AG09319 (cell line): ENCODE measurements around the gene PHF3.

Source experiments
- DNase-seq: peaks from one replicate; pipeline ENCODE4 v3.0.0-alpha.2; 2010; ENCODE audit warnings: low read depth; ENCODE audit errors: extremely low read depth
- TF ChIP-seq, protein P1 (sequence below): IDR thresholded peaks from 2 replicates; pipeline ENCODE4 v1.5.1; 2011; ENCODE audit warnings: low read depth, mild to moderate bottlenecking, inconsistent platforms, low read length, moderate library complexity

PHF3 gene

GRCh38 chr6:63708631-63709030, 73.0 kb downstream of the PHF3 start:
- TF ChIP-seq, protein P1, sequence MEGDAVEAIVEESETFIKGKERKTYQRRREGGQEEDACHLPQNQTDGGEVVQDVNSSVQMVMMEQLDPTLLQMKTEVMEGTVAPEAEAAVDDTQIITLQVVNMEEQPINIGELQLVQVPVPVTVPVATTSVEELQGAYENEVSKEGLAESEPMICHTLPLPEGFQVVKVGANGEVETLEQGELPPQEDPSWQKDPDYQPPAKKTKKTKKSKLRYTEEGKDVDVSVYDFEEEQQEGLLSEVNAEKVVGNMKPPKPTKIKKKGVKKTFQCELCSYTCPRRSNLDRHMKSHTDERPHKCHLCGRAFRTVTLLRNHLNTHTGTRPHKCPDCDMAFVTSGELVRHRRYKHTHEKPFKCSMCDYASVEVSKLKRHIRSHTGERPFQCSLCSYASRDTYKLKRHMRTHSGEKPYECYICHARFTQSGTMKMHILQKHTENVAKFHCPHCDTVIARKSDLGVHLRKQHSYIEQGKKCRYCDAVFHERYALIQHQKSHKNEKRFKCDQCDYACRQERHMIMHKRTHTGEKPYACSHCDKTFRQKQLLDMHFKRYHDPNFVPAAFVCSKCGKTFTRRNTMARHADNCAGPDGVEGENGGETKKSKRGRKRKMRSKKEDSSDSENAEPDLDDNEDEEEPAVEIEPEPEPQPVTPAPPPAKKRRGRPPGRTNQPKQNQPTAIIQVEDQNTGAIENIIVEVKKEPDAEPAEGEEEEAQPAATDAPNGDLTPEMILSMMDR, result no peak

GRCh38 chr6:63709148-63709547, 73.5 kb downstream of the PHF3 start:
- DNase-seq, result no peak
- TF ChIP-seq, protein P1, result no peak

More at GRCh38 chr6:63708631-63709030, 73.0 kb downstream of the PHF3 start:
- DNase-seq, result no peak

DNA sequence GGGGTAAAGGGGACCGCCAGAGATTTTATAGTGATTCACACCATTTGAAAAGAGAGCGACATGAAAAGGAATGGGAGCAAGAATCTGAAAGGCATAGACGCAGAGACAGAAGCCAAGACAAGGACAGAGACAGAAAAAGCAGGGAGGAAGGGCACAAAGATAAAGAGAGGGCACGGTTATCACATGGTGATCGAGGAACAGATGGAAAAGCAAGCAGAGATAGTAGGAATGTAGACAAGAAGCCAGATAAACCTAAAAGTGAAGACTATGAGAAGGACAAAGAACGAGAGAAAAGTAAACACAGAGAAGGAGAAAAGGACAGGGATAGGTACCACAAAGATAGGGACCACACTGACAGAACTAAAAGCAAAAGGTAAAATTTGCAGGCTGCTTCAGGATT, 77.7 kb downstream of the PHF3 start:
- DNase-seq, result no peak
- TF ChIP-seq, protein P1, result no peak

DNA sequence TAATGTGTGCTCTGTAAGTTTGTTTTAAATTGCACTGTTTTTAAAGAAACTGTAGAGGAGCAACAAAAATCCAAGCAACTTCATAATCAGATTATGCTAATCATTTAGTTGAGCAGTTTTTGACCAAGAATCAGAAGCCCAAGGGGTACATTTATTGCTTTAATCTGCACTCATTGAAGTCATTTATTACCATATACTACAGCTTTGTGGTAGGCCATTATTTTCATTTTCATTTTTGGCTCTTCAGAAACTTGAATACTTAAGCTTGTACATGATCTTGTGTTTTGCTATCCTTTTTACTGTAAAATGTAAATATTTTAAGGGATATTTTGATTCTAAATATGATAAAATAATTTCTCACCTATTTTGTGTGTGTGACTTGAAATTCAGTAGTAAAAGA, 78.5 kb downstream of the PHF3 start:
- TF ChIP-seq, protein P1, result no peak
- no peak for DNase-seq

DNA sequence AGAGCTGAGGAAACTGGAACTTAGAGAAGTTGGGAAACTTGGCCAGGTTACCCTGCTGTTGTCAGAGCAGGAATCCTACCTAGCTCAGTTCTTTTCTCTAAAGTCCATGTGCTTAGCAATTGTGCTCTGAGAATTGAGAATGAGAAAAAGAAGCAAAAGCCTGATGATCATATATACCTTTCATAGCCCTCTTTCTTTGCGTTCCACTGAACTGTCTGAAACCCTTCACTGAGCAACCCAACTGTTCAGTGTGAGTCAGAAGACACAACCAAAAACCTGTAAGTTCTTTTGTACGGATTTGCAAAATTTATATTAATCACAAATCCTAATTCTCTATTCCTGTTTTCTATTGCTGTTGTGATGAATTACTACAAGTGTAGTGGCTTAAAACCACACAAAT, 80.6 kb downstream of the PHF3 start:
- TF ChIP-seq, protein P1, result no peak

DNA sequence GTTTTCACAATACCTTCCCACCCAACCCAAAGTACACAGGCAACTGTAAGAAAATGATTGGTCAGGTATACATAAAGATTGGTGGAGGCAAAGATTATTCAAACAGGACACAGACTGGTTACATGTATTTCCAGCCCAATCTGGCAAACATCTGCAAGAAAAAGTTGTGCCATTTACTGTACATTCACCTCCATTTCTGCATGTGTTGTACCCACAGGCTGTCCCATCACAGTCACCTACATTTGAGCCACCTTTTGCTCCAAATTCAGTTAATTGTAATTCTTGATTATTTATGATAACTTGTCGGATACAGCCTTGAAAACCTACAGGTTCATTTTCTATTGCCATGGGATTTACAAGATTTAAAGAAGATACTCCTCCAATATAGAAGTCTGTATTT, 85.6 kb downstream of the PHF3 start:
- TF ChIP-seq, protein P1, result no peak
- DNase-seq, result no peak

More for the DNA sequence above, 80.6 kb downstream of the PHF3 start:
- DNase-seq, result no peak

GRCh38 chr6:63724721-63725120, 89.1 kb downstream of the PHF3 start:
- TF ChIP-seq, protein P1, result no peak
- no peak for DNase-seq
